ENCODE results near the gene WDR33. TPM values are rescaled to one million over a fixed set of nuclear protein-coding genes. Genes with fewer than 3 reads are reported as not detected.

The WDR33 gene
- total RNA-seq, 2 donors from 2014 or later = 16.1 to 16.8 TPM

DNA sequence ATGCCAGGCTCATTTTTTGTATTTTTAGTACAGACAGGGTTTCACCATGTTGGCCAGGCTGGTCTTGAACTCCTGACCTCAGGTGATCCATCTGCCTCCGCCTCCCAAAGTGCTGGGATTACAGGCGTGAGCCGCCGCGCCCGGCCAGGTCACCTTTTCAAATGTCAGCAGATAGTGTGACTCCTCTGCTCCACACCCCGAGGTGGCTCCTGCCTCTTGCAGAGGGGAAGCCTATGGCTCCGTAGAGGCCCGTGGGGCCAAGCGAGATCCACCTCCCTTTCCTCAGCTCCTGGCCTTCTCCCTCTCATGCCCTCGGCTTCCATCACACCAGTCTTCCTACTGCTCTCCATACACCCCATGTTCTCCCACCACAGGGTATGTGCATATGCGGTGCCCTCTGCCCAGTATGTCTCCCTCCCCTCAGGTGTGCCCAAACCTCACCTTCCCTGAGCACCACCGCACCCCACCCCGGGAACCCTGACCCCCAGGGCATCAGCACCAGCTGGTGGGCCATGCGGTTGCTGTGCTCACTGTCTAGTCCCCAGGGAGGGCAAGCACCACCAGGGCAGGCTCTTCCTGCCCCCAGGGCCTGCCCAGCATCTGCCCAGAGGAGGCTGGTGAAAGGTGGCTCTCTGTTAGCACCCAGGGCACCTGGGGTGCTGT, 154.3 kb downstream of the WDR33 start:
- DNase-seq (ENCODE audit: low spot score) = no peak
- TF ChIP-seq, protein P1, sequence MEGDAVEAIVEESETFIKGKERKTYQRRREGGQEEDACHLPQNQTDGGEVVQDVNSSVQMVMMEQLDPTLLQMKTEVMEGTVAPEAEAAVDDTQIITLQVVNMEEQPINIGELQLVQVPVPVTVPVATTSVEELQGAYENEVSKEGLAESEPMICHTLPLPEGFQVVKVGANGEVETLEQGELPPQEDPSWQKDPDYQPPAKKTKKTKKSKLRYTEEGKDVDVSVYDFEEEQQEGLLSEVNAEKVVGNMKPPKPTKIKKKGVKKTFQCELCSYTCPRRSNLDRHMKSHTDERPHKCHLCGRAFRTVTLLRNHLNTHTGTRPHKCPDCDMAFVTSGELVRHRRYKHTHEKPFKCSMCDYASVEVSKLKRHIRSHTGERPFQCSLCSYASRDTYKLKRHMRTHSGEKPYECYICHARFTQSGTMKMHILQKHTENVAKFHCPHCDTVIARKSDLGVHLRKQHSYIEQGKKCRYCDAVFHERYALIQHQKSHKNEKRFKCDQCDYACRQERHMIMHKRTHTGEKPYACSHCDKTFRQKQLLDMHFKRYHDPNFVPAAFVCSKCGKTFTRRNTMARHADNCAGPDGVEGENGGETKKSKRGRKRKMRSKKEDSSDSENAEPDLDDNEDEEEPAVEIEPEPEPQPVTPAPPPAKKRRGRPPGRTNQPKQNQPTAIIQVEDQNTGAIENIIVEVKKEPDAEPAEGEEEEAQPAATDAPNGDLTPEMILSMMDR (IDR thresholded peaks at IDR 0.05) = no peak
- no peak overlapping the region for H3K4me3 ChIP-seq
- no peaks in the 10 kb centered on the region for H3K27me3 ChIP-seq
- H3K36me3 ChIP-seq = peaks cover 63% of the 10 kb centered on the region
- peaks cover 0 to 98% of the 10 kb centered on the region in 2 donors for H3K4me1 ChIP-seq
- H3K27ac ChIP-seq = peak overlapping the region; percentile 82 to 88
- H3K9me3 ChIP-seq = no peaks in the 10 kb centered on the region

DNA sequence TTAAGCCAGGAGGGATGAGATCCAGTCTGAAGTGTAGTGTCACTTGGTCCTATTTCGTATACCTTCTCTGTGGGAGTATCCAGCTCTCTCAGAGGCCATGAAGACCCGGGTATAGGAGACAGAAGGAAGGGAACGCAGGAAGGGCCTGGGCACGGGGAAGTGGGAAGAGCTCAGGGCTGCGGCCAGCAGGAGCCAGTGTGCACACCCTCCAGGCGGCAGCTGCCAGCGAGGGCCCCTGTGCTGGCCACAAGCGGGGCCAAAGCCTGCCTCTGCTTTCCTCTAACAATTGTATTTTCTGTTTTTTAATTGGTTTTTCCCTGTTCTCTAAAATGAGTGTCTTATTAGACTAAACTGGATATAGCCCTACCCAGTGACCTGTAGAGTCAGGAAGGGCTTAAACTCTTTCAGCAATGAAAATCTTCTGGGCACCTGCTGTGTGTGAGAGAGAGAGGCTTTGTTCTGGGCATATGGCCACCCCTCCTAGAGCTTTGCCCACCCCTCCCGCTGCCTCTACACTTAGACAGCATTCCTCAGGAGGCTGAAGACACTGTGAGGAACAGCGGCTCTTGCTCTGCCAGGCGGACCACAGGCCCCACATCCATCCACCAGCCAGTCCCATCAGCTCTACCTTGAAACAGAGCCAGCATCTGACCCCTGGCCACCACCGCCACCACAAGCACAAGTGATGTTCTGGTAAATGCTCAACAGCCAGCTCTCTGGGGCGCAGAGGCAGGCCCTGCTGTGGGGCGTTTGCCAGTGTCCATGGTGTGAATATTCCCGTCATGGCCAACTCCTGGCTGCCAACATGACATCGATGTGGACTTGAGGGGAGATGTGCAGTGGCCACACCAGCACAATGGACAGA, 155.5 kb downstream of the WDR33 start:
- H3K36me3 ChIP-seq = peaks cover 68% of the 10 kb centered on the region
- peak overlapping the region; percentile 82 to 88 for H3K27ac ChIP-seq
- TF ChIP-seq, protein P1 (IDR thresholded peaks at IDR 0.05) = no peak
- DNase-seq (ENCODE audit: low spot score) = no peak
- H3K9me3 ChIP-seq = no peaks in the 10 kb centered on the region
- H3K4me1 ChIP-seq = peaks cover 0 to 98% of the 10 kb centered on the region in 2 donors
- no peaks in the 10 kb centered on the region for H3K27me3 ChIP-seq
- H3K4me3 ChIP-seq = no peak overlapping the region

DNA sequence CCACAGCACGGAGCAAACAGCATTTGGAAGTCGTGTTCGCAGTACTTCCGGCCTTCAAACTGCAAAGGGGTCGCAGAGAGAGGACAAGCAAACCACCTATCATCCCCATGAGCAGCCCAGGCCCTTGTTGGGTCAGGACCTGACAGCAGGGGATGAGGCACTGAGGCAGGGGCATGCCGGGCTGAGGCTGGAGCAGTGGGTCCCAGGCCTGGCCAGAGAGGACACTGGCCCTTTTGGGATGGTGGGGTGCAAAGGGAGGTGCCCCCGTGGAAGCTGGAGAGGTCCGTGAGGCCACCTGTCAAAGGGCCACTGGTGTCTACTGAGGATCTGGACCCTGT, 156.2 kb downstream of the WDR33 start:
- Histone ChIP-seq H3K27ac (peak overlapping the region; percentile 82 to 88), H3K4me1 (peaks cover 0 to 100% of the 10 kb centered on the region in 2 donors), H3K4me3 (no peak overlapping the region), H3K27me3 (no peaks in the 10 kb centered on the region), H3K36me3 (peaks cover 67% of the 10 kb centered on the region), H3K9me3 (no peaks in the 10 kb centered on the region)
- TF ChIP-seq, protein P1 (IDR thresholded peaks at IDR 0.05) = no peak
- DNase-seq (ENCODE audit: low spot score) = no peak

DNA sequence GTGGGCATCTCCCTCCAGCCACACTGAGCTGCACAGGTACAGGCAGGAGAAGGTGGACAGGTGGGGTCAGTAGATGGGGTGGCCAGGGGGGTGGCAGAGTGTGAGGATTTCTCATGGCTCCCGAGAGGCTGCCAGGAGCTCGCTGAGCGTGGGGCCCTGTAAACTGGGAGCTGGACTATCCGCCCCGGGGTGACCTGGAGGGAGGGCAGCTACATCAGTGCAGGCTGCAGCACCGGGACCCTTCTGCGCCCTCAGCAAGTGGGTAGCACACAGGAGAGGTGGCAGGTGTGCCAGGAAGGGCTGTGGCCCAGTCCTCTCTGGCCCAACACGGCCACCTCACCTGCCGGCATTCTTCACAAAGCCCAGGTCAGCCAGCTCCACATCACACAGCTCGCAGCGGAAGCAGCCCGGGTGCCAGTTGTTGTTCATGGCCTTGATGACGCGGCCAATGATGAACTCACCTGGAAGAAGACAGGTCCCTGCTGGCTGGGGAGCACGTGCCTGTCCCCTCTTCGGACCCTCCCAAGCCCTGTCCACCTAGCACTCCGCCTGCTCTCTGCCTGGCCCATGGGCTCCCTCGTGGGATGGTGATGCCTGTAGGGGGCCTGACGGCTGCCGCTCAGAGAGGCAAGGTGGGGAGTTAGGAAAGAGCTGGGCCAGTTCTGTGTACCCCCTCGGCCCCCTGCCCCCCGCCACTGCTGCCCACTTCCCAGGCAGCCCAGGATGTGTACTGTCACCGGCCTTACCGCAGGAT, 156.7 kb downstream of the WDR33 start:
- no peak overlapping the region for H3K4me3 ChIP-seq
- TF ChIP-seq, protein P1 (IDR thresholded peaks at IDR 0.05) = no peak
- peaks cover 67% of the 10 kb centered on the region for H3K36me3 ChIP-seq
- peaks cover 0 to 100% of the 10 kb centered on the region in 2 donors for H3K4me1 ChIP-seq
- peak overlapping the region; percentile 82 to 88 for H3K27ac ChIP-seq
- no peaks in the 10 kb centered on the region for H3K9me3 ChIP-seq
- DNase-seq (ENCODE audit: low spot score) = no peak
- no peaks in the 10 kb centered on the region for H3K27me3 ChIP-seq

DNA sequence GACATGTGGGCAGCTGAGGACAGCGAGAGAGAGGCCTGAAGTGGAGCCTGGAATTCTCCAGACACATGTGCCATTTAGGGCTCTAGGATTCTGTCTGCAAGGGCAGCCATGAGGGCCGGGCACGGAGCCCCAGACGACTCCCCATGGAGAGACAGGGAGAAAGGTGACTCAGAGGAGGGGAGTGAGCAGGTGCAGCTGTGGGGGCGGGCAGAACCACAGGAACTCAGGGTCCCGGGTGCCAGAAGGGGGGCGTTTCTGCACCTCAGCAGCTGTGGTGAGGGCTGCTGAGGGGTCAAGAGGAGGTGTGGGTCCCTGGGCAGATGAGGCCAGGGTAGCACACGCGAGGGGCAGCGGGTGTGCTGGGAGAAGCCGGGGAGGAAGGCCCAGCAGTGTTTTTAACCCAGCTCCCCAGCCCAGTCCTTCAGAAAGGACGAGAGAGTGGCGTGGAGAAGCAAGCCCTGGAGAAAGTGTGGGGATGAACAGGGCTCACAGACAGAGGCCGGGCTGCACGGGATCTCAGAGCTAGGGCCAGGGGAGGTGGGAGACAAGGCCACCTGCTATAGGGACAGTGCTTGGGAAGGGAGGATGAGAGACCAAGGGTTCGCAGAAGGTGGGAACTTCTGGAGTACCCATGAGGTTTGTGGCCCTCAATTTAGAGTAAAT, 157.4 kb downstream of the WDR33 start:
- peak overlapping the region; percentile 82 to 88 for H3K27ac ChIP-seq
- H3K27me3 ChIP-seq = no peaks in the 10 kb centered on the region
- TF ChIP-seq, protein P1 (IDR thresholded peaks at IDR 0.05) = no peak
- peaks cover 0 to 97% of the 10 kb centered on the region in 2 donors for H3K4me1 ChIP-seq
- DNase-seq (ENCODE audit: low spot score) = no peak
- H3K4me3 ChIP-seq = no peak overlapping the region
- H3K36me3 ChIP-seq = peaks cover 67% of the 10 kb centered on the region
- no peaks in the 10 kb centered on the region for H3K9me3 ChIP-seq

Data from right atrium auricular region (tissue), 2 donors.